HCT116 (cell line): ENCODE measurements around the gene RAD21L1. TPM values are rescaled to one million over a fixed set of nuclear protein-coding genes. Genes with fewer than 3 reads are reported as not detected.

Source experiments
- ATAC-seq: fragments of 200-7000 bp; cut with Tn5 transposase; 2 replicates; pipeline ENCODE4 v1.9.1; 2020; ENCODE audit warnings: mild to moderate bottlenecking, moderate library complexity
- BruUV-seq: library from RNA; stranded (reverse); fragments of 400-500 nt; replicated peaks from 2 replicates; lab custom pipeline; 2021; lab: Mats Ljungman, UMichigan
- CTCF ChIA-PET: fragments of 300-600 bp; sonication (Branson Sonifier 250); formaldehyde crosslinking; loops from one replicate; lab custom pipeline; 2021; ENCODE audit warnings: antibody characterized with exemption; lab: Charles Lee
- POLR2A ChIA-PET: fragments of 300-600, 350-600 bp; sonication (Branson Sonifier 250); formaldehyde crosslinking; loops from one replicate; lab custom pipeline; 2021; ENCODE audit warnings: antibody characterized with exemption; lab: Charles Lee
- RAD21 ChIA-PET, 2 experiments: fragments of 300-600 bp; sonication (Branson Sonifier 250); formaldehyde crosslinking; loops; one replicate each; lab custom pipeline; 2023; ENCODE audit warnings: low total read pairs in 2 of 2; ENCODE audit not compliant: uncharacterized antibody in 2 of 2, unreplicated experiment in 2 of 2, low non-redundant PET in 1 of 2; lab: Charles Lee
- DNase-seq: peaks from one replicate; pipeline ENCODE4 v3.0.0-alpha.2; 2010; ENCODE audit warnings: low read depth, low spot score
- H2AFZ ChIP-seq: fragments of 200-600 bp; shearing (Covaris generic), sonication (generic); 2 replicates; pipeline ENCODE4 v1.6.1; 2017; ENCODE audit warnings: low read depth, mixed run types, mixed read lengths, antibody characterized with exemption, low read length; ENCODE audit not compliant: poor library complexity, severe bottlenecking
- H3K27ac ChIP-seq: 2 replicates; pipeline ENCODE4 v1.5.1; 2012; ENCODE audit warnings: low read depth, low read length
- H3K27me3 ChIP-seq: fragments of 200-600 bp; sonication (generic); 2 replicates; pipeline ENCODE4 v1.6.1; 2016; ENCODE audit warnings: mixed run types, low read length, mixed read lengths; ENCODE audit not compliant: insufficient read depth
- H3K36me3 ChIP-seq, 2 experiments: fragments of 200-500 bp in 1 of 2; fragments of 200-600 bp in 1 of 2; sonication (Bioruptor generic) in 1 of 2; sonication (generic) in 1 of 2; 2 replicates each; pipeline versions ENCODE4 v1.5.1 to v1.6.1; 2014 to 2016; ENCODE audit warnings: low read length in 2 of 2, inconsistent platforms in 1 of 2, mixed read lengths in 1 of 2, mixed run types in 1 of 2; ENCODE audit not compliant: insufficient read depth in 2 of 2, control insufficient read depth in 1 of 2
- H3K4me1 ChIP-seq, 2 experiments: fragments of 200-600 bp in 1 of 2; sonication (generic) in 1 of 2; 2 replicates each; pipeline versions ENCODE4 v1.5.1 to v1.6.1; 2012 to 2017; ENCODE audit warnings: low read length in 2 of 2, inconsistent platforms in 1 of 2, mild to moderate bottlenecking in 1 of 2, mixed read lengths in 1 of 2, mixed run types in 1 of 2, moderate library complexity in 1 of 2; ENCODE audit not compliant: insufficient read depth in 2 of 2, control insufficient read depth in 1 of 2
- H3K4me2 ChIP-seq: fragments of 200-600 bp; sonication (generic); 2 replicates; pipeline ENCODE4 v1.6.1; 2017; ENCODE audit warnings: mixed run types, low read length, mixed read lengths
- H3K4me3 ChIP-seq, 2 experiments: fragments of 200-600 bp in 1 of 2; sonication (generic) in 1 of 2; replicated peaks in 1 of 2; 2 replicates each; pipeline ENCODE4 v1.5.1; 2011 to 2016; ENCODE audit warnings: low read length in 2 of 2, control low read depth in 1 of 2, low read depth in 1 of 2, mild to moderate bottlenecking in 1 of 2, mixed read lengths in 1 of 2, mixed run types in 1 of 2
- H3K79me2 ChIP-seq: fragments of 200-600 bp; sonication (generic); 2 replicates; pipeline ENCODE4 v1.6.1; 2017; ENCODE audit warnings: mild to moderate bottlenecking, mixed run types, low read length, moderate library complexity, mixed read lengths; ENCODE audit not compliant: insufficient read depth
- H3K9ac ChIP-seq: fragments of 200-600 bp; sonication (generic); 2 replicates; pipeline ENCODE4 v1.6.1; 2016; ENCODE audit warnings: low read length, mixed read lengths
- H3K9me2 ChIP-seq: fragments of 200-600 bp; sonication (generic), shearing (Covaris generic); 2 replicates; pipeline ENCODE4 v1.6.1; 2017; ENCODE audit warnings: mixed run types, mild to moderate bottlenecking, moderate library complexity; ENCODE audit not compliant: insufficient read depth
- H3K9me3 ChIP-seq, 2 experiments: fragments of 200-500 bp in 1 of 2; fragments of 200-600 bp in 1 of 2; sonication (Bioruptor generic) in 1 of 2; sonication (generic) in 1 of 2; 2 replicates each; pipeline ENCODE4 v1.6.1; 2014 to 2017; ENCODE audit warnings: low read length in 2 of 2, mixed read lengths in 2 of 2, inconsistent platforms in 1 of 2, low read depth in 1 of 2, mild to moderate bottlenecking in 1 of 2, mixed run types in 1 of 2, moderate library complexity in 1 of 2; ENCODE audit not compliant: control insufficient read depth in 1 of 2, insufficient read depth in 1 of 2
- H4K20me1 ChIP-seq: fragments of 200-600 bp; sonication (generic), shearing (Covaris generic); 2 replicates; pipeline ENCODE4 v1.6.1; 2017; ENCODE audit warnings: mixed run types, mild to moderate bottlenecking, moderate library complexity; ENCODE audit not compliant: insufficient read depth
- EGR1 ChIP-seq: IDR thresholded peaks from 2 replicates; pipeline ENCODE4 v1.6.1; 2012; ENCODE audit warnings: low read depth
- JUND ChIP-seq: IDR thresholded peaks from 2 replicates; pipeline ENCODE4 v1.6.1; 2012
- TCF7L2 ChIP-seq: IDR thresholded peaks from 2 replicates; pipeline ENCODE4 v1.7.0; 2011; ENCODE audit warnings: borderline replicate concordance, inconsistent platforms; ENCODE audit not compliant: insufficient read depth, insufficient read length; ENCODE audit errors: extremely low read depth
- ZFX ChIP-seq: fragments of 450-650 bp; IDR thresholded peaks from 2 replicates; pipeline ENCODE4 v1.6.1; 2017
- intact Hi-C: fragments of 100-400 bp; cut with micrococcal nuclease; formaldehyde crosslinking; loops from 2 replicates; pipeline ENCODE4 v1.10.0; 2022
- total RNA-seq: library from RNA; stranded (reverse); gene quantifications from one replicate; pipeline ENCODE4 v1.2.1, GENCODE V29; 2021; ENCODE audit not compliant: unreplicated experiment

RAD21L1 gene
- total RNA-seq, 1 experiment from 2014 or later, result 0.17 TPM

DNA sequence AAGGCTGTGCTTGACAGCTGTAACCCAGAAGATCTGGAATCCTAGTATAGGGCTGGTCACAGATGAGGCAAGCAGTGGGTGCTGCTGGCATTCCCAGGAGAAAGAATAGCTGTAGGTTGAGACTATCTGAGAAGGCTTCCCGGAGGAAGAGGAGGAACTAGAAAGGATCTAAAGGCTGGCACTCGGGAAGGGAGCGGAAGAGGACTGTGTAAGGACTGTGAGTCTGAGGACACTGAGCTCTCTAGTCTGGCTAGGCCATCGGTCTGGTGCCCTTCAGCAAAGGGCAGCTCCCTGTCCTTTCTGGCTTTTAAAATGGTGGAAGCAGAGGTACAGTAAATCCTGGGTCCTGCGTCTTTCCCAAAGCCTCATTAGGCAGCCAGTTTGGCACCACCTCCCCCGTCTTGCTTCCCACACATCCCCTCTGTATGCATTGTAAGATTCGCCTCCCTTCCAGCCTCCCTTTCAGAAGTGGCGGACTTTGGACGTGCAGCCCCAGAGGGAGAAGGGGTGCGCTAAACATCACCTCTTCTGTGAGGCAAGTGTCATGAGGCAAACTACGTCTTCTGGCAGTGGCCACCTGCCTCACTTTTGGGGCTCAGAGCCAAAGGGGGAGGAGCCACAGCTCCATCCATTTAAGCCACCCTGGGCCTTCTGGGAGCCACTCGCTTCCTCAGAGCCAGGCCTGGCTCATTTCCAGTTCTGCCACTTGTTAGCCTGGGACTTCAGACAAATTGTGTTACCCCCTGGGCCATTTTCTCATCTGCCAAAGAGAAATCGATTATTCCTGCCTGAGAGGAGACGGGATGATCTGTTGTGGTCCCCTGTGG is 48.9 kb downstream of the RAD21L1 start:
- DNase-seq, result no peak
- Histone ChIP-seq H3K4me2 (no peak overlapping the region), H3K9me3 (no peaks in the 10 kb centered on the region), H3K9ac (no peak overlapping the region), H4K20me1 (no peaks in the 10 kb centered on the region), H3K79me2 (no peaks in the 10 kb centered on the region), H3K36me3 (no peaks in the 10 kb centered on the region), H3K9me2 (no peaks in the 10 kb centered on the region), H3K27me3 (no peaks in the 10 kb centered on the region), H2AFZ (no peak overlapping the region), H3K27ac (no peak overlapping the region), H3K4me3 (no peak overlapping the region), H3K4me1 (no peaks in the 10 kb centered on the region)
- POLR2A ChIA-PET, result interaction anchor here (1.0 kb wide), 1 partner anchor 9 kb away, joined by 5 read pairs; the partner anchor contains the start of gene SNPH
- CTCF ChIA-PET, result no interaction called here
- no peak for ATAC-seq
- RAD21 ChIA-PET, result no interaction called here
- intact Hi-C loops, result no loop called here
- no peak for TF ChIP-seq ZFX
- TF ChIP-seq TCF7L2, result no peak
- BruUV-seq, result no TSS peak

DNA sequence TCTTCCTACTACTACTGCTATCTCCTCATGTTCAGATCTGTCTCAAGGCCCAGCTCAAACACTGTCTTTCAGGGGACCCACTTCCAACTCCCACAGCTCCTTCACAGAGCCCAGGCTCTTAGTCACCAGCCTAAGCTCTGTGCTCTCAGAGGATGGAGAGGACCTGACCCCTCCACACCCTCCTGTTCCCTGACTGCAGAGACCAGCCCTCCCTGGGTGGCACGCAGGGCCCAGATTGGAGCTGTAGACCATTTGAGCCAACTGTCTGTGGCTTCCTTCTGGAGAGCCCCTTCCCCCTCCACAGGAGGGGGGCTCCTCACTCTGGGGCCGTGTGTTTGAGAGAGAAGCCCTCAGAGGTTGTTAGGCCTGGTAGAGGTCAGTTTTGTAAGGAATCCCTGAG is 50.1 kb downstream of the RAD21L1 start:
- H3K27me3 ChIP-seq, result no peaks in the 10 kb centered on the region
- no peak for ATAC-seq
- H3K9me3 ChIP-seq, result no peaks in the 10 kb centered on the region
- intact Hi-C loops, result no loop called here
- no peaks in the 10 kb centered on the region for H3K9me2 ChIP-seq
- CTCF ChIA-PET, result no interaction called here
- RAD21 ChIA-PET, result no interaction called here
- no peak overlapping the region for H2AFZ ChIP-seq
- no peaks in the 10 kb centered on the region for H3K79me2 ChIP-seq
- H3K27ac ChIP-seq, result no peak overlapping the region
- no TSS peak for BruUV-seq
- H3K4me3 ChIP-seq, result no peak overlapping the region
- H4K20me1 ChIP-seq, result no peaks in the 10 kb centered on the region
- H3K9ac ChIP-seq, result no peak overlapping the region
- H3K4me1 ChIP-seq, result peaks cover 0 to 7% of the 10 kb centered on the region in 2 experiments; a peak in 1 of 4 replicates
- no peak overlapping the region for H3K4me2 ChIP-seq
- no peak for TF ChIP-seq ZFX
- TF ChIP-seq EGR1, result no peak
- TF ChIP-seq JUND, result no peak
- H3K36me3 ChIP-seq, result no peaks in the 10 kb centered on the region
- DNase-seq, result no peak
- POLR2A ChIA-PET, result interaction anchor here (1.2 kb wide), 1 partner anchor 10 kb away, joined by 3 read pairs; the partner anchor contains the start of gene SNPH
